HG02885 (cell line): ENCODE results near the gene RIPOR3.
"Not testable (repeated sequence)": the region's sequence is repeated elsewhere in the genome, so short reads cannot be mapped to it uniquely, and the experiment has no call there.

Experiments
- ATAC-seq: cut with Tn5 transposase; IDR thresholded peaks from one replicate; pipeline ENCODE4 v1.9.1; 2021; ENCODE audit warnings: mild to moderate bottlenecking; ENCODE audit not compliant: unreplicated experiment, poor library complexity

RIPOR3 gene

GRCh38 chr20:50580842-50581544 is 110.3 kb downstream of the RIPOR3 start:
- no peak for ATAC-seq

GRCh38 chr20:50580016-50580747 is 111.2 kb downstream of the RIPOR3 start:
- ATAC-seq, result no peak

GRCh38 chr20:50579511-50579910 is 111.8 kb downstream of the RIPOR3 start:
- ATAC-seq, result no peak

- ATAC-seq, result no peak
Observed at GRCh38 chr20:50578778-50579165, 112.6 kb downstream of the RIPOR3 start.

GRCh38 chr20:50578061-50578777 is 113.1 kb downstream of the RIPOR3 start:
- no peak for ATAC-seq

- ATAC-seq, result no peak
Observed at GRCh38 chr20:50577175-50578018, 113.9 kb downstream of the RIPOR3 start.

- no peak for ATAC-seq
Observed at GRCh38 chr20:50575865-50576720, 115.2 kb downstream of the RIPOR3 start.

- ATAC-seq, result no peak
Observed at GRCh38 chr20:50574586-50574985, 116.8 kb downstream of the RIPOR3 start.

GRCh38 chr20:50574108-50574507 is 117.2 kb downstream of the RIPOR3 start:
- ATAC-seq, result no peak

- no peak for ATAC-seq
Observed at GRCh38 chr20:50572938-50573777, 118.2 kb downstream of the RIPOR3 start.

- ATAC-seq, result no peak
Observed at GRCh38 chr20:50571466-50571865, 119.9 kb downstream of the RIPOR3 start.

GRCh38 chr20:50569864-50570836 is 121.2 kb downstream of the RIPOR3 start:
- ATAC-seq, result peak; percentile 75

GRCh38 chr20:50569487-50569863 is 121.9 kb downstream of the RIPOR3 start:
- ATAC-seq, result not testable (repeated sequence)

- ATAC-seq, result no peak
Observed at GRCh38 chr20:50568549-50568942, 122.8 kb downstream of the RIPOR3 start.

GRCh38 chr20:50567860-50568548 is 123.3 kb downstream of the RIPOR3 start:
- ATAC-seq, result no peak

GRCh38 chr20:50565871-50566270 is 125.5 kb downstream of the RIPOR3 start:
- no peak for ATAC-seq

GRCh38 chr20:50565383-50565782 is 126.0 kb downstream of the RIPOR3 start:
- ATAC-seq, result no peak
